Adrenal gland (tissue), 12 donors: ENCODE data around the gene CCDC69. TPM values are rescaled to one million over a fixed set of nuclear protein-coding genes. Genes with fewer than 3 reads are reported as not detected.
"Not testable (repeated sequence)": the region's sequence is repeated elsewhere in the genome, so short reads cannot be mapped to it uniquely, and the experiment has no call there.

ENCODE experiments used
- DNase-seq, 7 donors: peaks; one replicate each; pipeline ENCODE4 v3.0.0-alpha.2; 2019 to 2020
- H3K27ac ChIP-seq, 5 donors: fragments of 200-600 bp; sonication (generic) in 4 of 5; 1 replicate in 3 of 5; 2 replicates in 2 of 5; pipeline versions ENCODE4 v1.5.1 to v1.8.0; 2016 to 2020; ENCODE audit warnings: mild to moderate bottlenecking in 1 of 5
- H3K27me3 ChIP-seq: fragments of 200-600 bp; 2 replicates; pipeline ENCODE4 v1.8.0; 2021
- H3K36me3 ChIP-seq, 2 donors: fragments of 200-600 bp; replicated peaks in 1 of 2; 1 replicate in 1 of 2; 2 replicates in 1 of 2; pipeline versions ENCODE4 v1.5.1 to v1.8.0; 2018 to 2022
- H3K4me1 ChIP-seq, 2 donors: fragments of 200-600 bp; replicated peaks in 1 of 2; 1 replicate in 1 of 2; 2 replicates in 1 of 2; pipeline versions ENCODE4 v1.5.1 to v1.8.0; 2018 to 2021
- H3K4me3 ChIP-seq, 4 donors: fragments of 200-600 bp; sonication (generic) in 3 of 4; one replicate each; pipeline ENCODE4 v1.5.1; 2016 to 2018
- H3K9me3 ChIP-seq, 3 donors: fragments of 200-600 bp; sonication (generic) in 1 of 3; replicated peaks in 1 of 3; 1 replicate in 2 of 3; 2 replicates in 1 of 3; pipeline versions ENCODE4 v1.5.1 to v1.8.0; 2016 to 2021
- CTCF ChIP-seq, 6 experiments: fragments of 450-650 bp in 4 of 6; fragments of 200-600 bp in 2 of 6; sonication (generic) in 1 of 6; IDR thresholded peaks; 1 replicate in 5 of 6; 2 replicates in 1 of 6; pipeline versions ENCODE4 v1.5.1 to v1.8.0; 2016 to 2021; ENCODE audit warnings: antibody characterized with exemption in 6 of 6, mild to moderate bottlenecking in 2 of 6, moderate library complexity in 1 of 6
- POLR2A ChIP-seq, 2 donors: fragments of 450-650 bp; IDR thresholded peaks; one replicate each; pipeline ENCODE4 v1.6.1; 2017; ENCODE audit warnings: antibody characterized with exemption in 2 of 2, mild to moderate bottlenecking in 2 of 2, moderate library complexity in 1 of 2
- WGBS, 4 donors: extraction: QIAGEN DNeasy Blood & Tissue Kit in 2 of 4; methylation state at CpG; one replicate each; pipeline versions ENCODE4 v1.1.5 to v1.1.7; 2013 to 2017; 5-methylcytosine and 5-hydroxymethylcytosine counted together
- intact Hi-C, 2 donors: fragments of 100-400 bp; cut with DNase I; formaldehyde crosslinking; loops; one replicate each; pipeline versions ENCODE4 v1.14.1 to v1.15.0; 2022 to 2023
- polyA plus RNA-seq, 3 donors: library from polyadenylated mRNA; stranded (reverse); fragments of 200-250 nt in 2 of 3; fragments of 350-450 nt in 1 of 3; fragmentation: Illumina TruSeq in 1 of 3; extraction: RNeasy Lipid Tissue Mini Kit (QIAGEN cat#74804) in 1 of 3; gene quantifications; one replicate each; pipeline ENCODE4 v1.2.3, GENCODE V29; 2013 to 2014
- total RNA-seq, 9 donors: library from RNA; depleted of rRNA in 4 of 9; stranded (reverse); fragments of >200 nt in 4 of 9; fragments of 120-200 nt in 1 of 9; fragmentation: NEBNext Ultra II Directional in 1 of 9; extraction: Animal tissue kit (Norgen Biotek cat#: 25700) in 1 of 9; gene quantifications; one replicate each; pipeline versions ENCODE4 v1.1.0 to v1.2.4, GENCODE V29; 2013 to 2023
- donor health status: healthy with polysubstance abuse.
- donor health status: Bipolar disorder and iron deficiency.
- donor health status: DM: yes; HTN: yes; CAD: no.
- donor health status: DM: no; HTN: no; CAD: no.
- donor health status: DM: no; HTN: no; CAD: no.
- donor health status: DM: yes; HTN: yes; CAD: no.

CCDC69 gene
- total and polyA plus RNA-seq, 12 donors: 76.1 to 241 (median 174) TPM

GRCh38 chr5:151200913-151201595 lies 22.8 kb downstream of the CCDC69 start:
- DNase-seq: peak in 3 of 7 donors; percentile 6 to 15 (median 9)
- Histone ChIP-seq H3K27ac (peak overlapping the region in 4 of 5 donors; percentile 26 to 77 (median 37)), H3K4me1 (peaks cover 16 to 17% of the 10 kb centered on the region in 2 donors), H3K4me3 (no peak overlapping the region), H3K36me3 (peaks cover 0 to 27% of the 10 kb centered on the region in 2 donors), H3K9me3 (no peaks in the 10 kb centered on the region), H3K27me3 (no peaks in the 10 kb centered on the region)
- TF ChIP-seq CTCF (IDR thresholded peaks at IDR 0.05) (no peak), POLR2A (IDR thresholded peaks at IDR 0.05) (no peak)
- whole genome bisulfite sequencing, 4 donors: 60 to 78% (median 70%) methylated on average over 6 of the region's 6 CpGs
- intact Hi-C loops: no loop called here

DNA sequence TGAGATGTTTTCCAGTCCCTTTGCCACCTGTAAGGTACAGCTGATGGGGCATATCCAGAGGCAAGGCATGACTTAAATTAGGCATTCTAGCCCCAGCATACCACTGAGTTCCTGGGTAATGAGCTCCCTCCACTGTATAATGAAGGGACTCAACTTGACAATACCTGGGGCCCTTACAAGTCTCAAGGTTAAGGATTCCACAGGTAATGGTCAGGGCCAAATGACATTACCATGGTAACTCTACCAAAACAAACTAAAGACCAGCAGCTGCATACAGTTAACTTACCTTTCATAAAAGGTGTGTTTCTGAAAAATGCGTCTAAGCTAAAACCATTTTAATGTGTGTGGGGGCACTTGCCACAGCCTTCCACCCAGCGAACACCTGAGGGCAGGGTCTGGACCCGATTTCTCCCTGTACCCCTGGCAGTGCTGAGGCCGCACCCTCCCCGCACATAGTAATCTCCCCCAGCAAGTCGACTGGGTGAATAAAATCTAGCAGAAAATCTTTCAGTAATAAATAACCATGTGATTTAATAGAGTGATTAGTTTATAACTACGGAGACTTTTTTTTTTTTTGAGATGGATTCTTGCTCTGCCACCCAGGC lies 24.2 kb downstream of the CCDC69 start:
- 74 to 84% (median 79%) methylated on average over 7 of the region's 7 CpGs for WGBS, 4 donors

DNA sequence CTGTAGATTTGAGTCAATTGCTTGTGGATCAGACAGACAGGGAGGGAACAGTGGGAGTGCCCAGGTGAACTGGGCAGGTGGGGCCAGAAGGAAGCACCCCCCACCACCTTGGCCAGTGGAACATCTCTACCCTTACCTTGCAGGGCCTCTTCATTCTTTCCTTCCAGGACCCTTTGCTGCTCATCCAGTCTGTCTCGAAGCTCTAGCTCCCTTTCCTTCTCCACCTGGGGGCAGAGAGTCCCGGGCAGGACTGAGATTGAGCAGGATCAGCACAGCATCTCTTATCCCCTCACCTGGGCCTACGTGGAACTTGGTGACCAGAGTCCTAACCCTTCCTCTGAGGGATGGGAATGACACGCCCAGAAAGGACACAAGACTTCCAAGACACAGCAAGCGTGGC lies 25.0 kb downstream of the CCDC69 start:
- TF ChIP-seq CTCF (IDR thresholded peaks at IDR 0.05): no peak
- TF ChIP-seq POLR2A (IDR thresholded peaks at IDR 0.05): no peak
- DNase-seq: peak in 3 of 7 donors; percentile 14 to 21 (median 15)

More for the DNA sequence above, 24.2 kb downstream of the CCDC69 start:
- no peak overlapping the region for H3K4me3 ChIP-seq
- peaks cover 16 to 17% of the 10 kb centered on the region in 2 donors for H3K4me1 ChIP-seq
- H3K9me3 ChIP-seq: no peaks in the 10 kb centered on the region
- H3K27ac ChIP-seq: no peak overlapping the region
- DNase-seq: peak in 3 of 7 donors; percentile 9 to 20 (median 16)
- no peaks in the 10 kb centered on the region for H3K27me3 ChIP-seq
- TF ChIP-seq CTCF (IDR thresholded peaks at IDR 0.05) (no peak), POLR2A (IDR thresholded peaks at IDR 0.05) (no peak)
- intact Hi-C loops: no loop called here
- peaks cover 0 to 27% of the 10 kb centered on the region in 2 donors for H3K36me3 ChIP-seq

DNA sequence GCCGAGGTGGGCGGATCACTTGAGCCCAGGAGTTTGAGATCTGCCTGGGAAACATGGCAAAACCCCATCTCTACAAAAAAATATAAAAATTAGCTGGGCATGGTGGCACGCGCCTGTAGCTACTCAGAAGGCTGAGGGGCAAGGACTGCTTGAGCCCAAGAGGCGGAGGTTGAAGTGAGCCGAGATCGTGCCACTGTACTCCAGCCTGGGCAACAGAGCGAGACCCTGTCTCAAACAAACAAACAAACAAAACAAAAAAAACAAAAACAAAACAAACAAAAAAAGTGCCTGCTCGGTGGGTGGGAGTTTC lies 26.6 kb downstream of the CCDC69 start:
- H3K9me3 ChIP-seq, intact Hi-C loops, DNase-seq, H3K27me3 ChIP-seq, H3K4me3 ChIP-seq: not testable (repeated sequence)
- Histone ChIP-seq H3K27ac (peak overlapping the region in 3 of 5 donors; percentile 69 to 86 (median 72)), H3K4me1 (peaks cover 16 to 17% of the 10 kb centered on the region in 2 donors), H3K36me3 (peaks cover 0 to 24% of the 10 kb centered on the region in 2 donors)
- WGBS, 4 donors: 81 to 85% (median 84%) methylated on average over 9 of the region's 9 CpGs
- peak in 1 of 2 donors; percentile 40 for TF ChIP-seq POLR2A (IDR thresholded peaks at IDR 0.05)

More for the DNA sequence above, 25.0 kb downstream of the CCDC69 start:
- WGBS, 4 donors: 89 to 95% (median 92%) methylated on average over 5 of the region's 5 CpGs
- Histone ChIP-seq H3K9me3 (no peaks in the 10 kb centered on the region), H3K27me3 (no peaks in the 10 kb centered on the region), H3K4me1 (peaks cover 16 to 17% of the 10 kb centered on the region in 2 donors), H3K4me3 (no peak overlapping the region), H3K27ac (peak overlapping the region in 1 of 5 donors; percentile 23), H3K36me3 (peaks cover 0 to 27% of the 10 kb centered on the region in 2 donors)
- intact Hi-C loops: no loop called here
